GM18873 (cell line): ENCODE results near the gene CDCA8.

ENCODE experiments used
- ATAC-seq: cut with Tn5 transposase; IDR thresholded peaks from one replicate; pipeline ENCODE4 v1.9.1; 2021; ENCODE audit warnings: mild to moderate bottlenecking, moderate library complexity, moderate number of reproducible peaks; ENCODE audit not compliant: unreplicated experiment, low FRiP score

Gene CDCA8

DNA sequence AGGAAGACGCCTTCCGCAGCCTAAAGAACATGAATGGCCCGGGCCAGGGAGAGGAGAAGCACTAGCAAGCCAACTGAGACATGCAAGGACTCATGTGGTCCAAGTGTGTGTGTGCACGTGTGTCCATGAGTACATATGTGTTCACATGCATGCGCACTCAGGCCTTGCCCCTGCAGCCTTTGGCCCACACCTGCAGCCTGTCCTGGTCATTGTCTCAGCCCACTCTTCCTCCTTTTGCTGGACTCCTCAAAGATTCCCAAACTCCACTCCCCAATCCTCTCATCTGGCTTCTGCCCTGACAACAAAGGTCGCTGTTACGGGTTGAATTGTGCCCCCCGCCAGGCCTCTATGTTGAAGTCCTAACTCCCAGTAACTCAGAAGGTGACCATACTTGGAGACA is 21.9 kb downstream of the CDCA8 start:
- no peak for ATAC-seq

DNA sequence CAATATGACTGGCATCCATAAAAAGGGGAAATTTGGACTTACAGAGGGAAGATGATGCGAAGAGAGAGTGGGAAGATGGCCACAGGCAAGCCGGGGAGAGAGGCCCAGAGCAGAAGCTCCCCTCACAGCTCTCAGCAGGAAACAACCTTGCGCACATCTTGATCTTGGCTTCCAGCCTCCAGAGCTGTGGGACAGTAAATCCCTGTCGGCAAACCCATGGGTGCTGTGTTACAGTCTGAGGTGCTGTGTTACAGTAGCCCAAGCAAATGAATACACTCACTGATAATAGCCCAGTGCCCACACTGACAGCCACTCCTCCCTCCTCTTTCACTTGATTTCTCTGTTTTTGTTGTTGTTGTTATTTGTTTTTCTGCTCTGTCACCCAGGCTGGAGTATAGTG is 22.4 kb downstream of the CDCA8 start:
- ATAC-seq, result no peak

DNA sequence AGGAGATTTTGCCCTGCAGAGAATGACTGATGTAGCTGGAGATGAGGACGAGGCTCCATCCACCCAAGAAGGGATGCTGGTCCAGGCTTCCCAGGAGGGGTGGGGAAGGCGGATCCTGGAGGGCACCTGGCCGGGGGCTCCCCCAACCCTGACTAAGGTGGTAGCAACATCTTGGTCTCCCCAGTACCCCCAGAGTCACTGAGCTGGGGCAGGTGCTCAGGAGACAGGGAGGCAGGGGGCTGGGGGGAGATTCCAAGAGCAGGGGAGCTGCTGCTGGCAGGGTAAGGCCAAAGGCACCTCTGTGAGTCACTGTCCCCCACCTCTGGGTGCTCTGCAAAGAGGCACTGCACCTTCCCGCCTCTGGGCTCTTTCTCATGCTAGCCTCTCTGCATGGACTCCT is 24.0 kb downstream of the CDCA8 start:
- ATAC-seq, result no peak

DNA sequence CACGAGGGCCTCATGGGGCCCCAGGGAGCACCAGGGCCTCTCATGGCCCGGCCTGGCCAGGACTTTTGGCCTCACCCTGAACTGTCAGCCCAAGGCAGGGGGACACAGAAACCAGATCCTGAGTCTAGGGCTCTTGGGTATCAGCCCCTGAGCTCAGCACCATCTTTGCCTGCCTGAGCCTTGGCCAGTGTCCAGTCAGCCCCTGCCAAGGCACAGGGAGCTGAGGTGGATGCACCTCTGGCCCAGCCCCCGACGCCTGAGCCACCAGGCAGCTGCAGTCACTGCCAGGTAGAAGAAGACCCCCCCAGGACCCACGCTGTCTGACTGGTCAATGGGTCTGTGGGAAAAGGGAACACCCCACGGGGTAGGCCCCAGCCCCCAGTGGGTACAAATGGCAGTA is 25.3 kb downstream of the CDCA8 start:
- no peak for ATAC-seq

DNA sequence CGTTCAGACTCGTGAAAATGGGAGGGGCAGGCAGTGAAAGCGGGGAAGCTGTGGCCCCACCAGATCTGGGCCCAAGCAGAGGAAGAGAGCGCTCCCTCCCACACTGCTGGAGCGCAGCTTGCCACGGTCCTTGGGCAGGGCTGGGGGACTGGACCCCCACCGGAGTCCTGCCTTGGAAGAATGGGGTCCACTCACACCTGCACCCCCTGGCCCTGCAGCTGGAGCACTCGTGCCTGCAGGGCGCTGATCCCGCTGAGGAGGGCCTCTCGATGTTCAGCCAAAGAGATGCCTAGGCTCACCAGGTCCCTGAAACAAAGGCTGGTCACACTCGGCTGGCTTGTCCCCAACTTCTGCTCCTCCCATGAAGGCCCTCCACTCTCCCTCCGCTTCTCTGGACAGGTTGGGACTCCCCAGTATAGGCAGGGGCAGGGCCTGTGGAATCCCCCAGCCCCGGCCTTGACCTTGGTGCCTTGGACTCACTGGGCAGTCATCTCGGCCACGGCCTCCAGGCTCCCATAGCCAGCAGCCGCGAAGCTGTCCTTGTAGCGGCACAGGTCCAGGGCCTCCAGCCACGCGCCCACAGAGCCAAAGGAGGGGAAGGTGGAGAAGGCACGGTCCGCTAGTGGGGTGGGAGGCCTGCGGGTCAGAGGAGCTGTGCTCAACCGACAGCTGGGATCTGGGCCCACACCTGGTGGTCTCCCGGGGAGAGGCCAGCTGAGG is 26.0 kb downstream of the CDCA8 start:
- ATAC-seq, result no peak

DNA sequence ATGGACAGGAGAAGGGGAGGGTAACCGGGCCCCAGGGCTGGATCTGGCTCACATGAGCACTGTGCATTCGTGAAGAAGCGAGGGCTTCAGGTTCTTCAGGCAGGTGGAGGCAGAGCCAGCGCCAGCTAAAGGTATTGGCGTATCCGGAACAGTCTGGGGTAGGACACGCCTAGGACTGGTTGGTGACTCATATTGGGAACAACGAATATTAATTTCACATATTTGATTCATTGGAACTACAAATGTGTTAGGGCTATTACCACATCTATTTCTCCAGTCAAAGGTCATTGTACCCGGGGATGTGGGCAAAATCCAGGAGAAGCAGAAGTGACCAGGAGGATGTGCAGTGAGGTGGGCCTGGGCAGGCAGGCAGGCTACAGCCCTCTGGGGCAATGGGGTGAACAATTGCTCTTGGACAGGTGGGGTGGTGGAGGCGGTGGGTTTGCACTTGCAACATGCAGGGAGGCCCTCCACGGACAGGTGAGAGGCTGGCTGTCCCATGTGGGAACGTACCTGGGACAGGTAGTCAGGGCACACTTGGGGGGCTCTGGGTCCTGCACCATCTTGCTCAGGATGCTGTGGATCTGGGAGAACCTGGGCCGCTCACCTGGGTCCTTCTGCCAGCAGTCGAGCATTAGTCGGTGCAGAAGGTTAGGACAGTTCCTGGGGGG is 26.7 kb downstream of the CDCA8 start:
- no peak for ATAC-seq

DNA sequence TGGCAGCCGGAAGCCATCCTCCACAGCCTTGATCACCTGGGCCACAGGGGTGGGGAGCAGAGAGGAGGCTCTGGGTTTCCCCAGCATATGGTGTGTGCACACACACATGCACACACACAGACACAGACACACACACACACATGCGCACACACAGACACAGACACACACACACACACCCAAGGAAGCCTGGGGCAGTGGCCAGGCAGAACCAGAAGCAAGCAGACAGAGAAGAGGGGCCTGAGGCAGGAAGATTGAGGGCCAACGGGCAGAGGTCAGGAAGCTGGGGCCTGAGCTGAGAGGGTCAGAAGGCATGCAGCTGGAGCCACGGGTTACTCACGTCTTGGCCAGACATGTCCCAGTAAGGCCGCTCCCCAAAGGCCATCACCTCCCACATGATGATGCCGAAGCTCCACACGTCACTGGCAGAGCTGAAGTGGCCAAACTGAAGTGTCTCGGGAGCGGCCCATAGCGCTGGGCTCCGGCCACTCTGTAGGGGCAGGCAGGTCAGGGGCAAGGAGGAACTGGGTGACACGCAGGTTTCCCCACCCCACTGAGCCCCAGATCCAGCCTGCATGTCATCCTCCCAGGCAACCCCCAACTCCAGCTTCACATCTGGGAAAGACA is 27.4 kb downstream of the CDCA8 start:
- ATAC-seq, result no peak

DNA sequence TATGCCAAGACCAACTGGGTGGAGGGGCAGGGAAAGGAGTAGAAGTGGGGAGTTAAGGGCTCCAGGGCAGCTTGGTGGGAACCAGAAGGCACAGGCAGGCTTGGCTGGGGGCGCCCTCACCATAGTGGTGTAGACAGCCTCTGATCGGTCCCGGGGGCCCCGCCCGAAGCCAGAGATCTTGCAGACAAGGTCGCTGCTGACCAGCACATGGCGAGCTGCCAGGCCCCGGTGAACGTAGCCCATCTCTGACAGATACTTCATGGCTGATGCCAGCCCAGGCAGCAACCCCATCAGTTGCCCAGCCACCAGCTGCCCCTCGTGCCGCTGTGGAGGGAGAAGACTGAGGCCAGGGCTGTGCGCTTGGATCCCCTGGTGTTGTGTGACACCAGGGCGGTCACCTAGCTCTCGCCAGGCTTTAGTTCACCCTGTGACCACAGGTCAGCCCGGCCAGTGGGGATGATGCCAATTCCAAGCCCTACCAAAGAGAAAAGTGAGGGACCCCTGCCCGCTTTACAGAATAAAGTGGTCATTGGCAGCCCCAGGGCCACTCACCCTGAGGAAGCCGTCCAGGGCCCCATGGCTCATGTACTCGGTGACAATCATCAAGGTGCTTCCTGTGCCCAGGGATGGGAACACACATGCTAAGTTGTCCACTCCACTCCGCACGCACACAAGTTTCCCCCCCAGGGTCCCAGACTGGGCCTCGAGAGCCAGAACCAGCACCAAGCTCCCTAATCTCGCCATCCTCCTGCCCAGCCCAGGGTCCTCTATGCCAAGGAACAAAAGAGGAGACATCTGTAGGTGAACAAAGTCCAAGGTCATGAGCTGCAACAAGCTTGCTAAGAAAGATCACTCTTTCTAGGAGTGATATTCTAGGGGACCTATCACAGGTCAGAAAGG is 28.2 kb downstream of the CDCA8 start:
- ATAC-seq, result no peak

DNA sequence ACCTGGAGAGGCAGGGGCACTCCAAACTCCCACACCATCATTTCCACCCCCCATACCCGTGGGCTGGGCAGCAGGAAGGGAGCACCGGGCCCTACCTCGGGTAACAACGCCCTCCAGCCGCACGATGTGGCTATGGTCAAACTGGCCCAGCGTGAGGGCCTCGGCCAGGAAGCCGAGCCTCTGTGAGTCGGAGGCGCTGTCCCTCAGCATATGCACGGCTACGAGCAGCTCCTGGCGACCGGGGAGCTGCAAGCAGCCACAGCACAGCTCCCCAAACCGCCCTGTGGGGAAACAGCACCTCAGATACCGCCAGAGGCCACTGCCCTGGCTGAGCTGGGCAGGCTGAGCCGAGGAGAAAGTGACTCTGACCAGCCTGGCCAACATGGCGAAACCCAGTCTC is 29.2 kb downstream of the CDCA8 start:
- no peak for ATAC-seq

DNA sequence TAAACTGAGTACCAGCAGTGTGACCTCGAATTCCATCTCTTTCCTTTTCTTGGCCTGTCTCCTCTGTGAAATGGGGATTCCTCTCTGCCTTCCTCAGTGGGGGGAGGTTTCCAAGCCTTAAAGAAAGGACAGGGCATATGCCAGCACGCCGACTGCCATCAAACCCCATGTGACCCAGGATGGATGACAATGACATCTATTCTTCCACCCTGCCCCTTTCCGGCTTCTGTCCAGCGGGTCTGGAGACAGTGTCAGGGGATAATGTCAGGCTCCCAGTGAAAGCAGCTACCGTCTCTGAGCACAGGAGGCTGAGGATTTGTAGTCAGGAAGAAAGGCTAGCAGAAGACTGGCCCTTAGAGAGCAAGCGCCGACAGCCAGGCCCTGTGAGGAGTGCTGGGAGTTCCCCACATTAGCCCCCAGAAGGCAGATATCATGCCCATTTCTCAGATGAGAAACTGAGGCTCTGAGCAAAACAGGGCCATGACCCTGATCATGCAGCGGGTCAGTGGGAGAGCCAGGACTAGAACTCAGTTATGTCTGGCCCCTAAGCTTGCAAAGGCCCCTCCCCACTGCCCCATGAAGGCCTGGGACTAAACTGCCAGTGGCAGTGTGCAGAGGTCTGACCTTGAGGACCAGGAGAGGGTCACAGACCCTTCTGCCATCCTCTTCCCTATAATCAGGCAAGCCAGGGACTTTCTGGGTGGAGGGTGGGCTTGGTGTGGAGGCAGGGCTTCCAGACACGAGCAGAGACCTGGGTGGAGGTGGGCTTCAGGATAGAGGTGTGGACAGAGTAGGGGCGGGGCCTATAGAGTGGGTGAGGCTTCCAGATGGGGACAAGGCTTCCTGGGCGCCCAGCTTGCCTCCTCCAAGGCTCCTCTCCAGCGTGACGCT is 30.1 kb downstream of the CDCA8 start:
- no peak for ATAC-seq

DNA sequence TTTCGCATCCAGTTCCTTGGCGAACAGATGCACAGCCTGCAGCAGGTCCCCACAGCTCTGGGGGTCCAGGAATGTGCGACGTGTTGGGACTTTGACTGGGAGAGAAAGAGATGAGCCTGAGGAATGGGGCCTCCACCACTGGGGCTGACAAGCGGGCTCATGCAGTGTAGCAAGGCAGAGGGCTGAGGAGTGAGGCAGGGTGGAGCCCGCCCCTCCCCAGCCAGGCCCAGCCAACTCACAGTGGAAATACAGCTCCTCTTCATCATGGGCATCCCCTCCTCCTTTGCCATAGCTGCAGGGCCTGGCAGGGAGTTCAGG is 30.7 kb downstream of the CDCA8 start:
- no peak for ATAC-seq

DNA sequence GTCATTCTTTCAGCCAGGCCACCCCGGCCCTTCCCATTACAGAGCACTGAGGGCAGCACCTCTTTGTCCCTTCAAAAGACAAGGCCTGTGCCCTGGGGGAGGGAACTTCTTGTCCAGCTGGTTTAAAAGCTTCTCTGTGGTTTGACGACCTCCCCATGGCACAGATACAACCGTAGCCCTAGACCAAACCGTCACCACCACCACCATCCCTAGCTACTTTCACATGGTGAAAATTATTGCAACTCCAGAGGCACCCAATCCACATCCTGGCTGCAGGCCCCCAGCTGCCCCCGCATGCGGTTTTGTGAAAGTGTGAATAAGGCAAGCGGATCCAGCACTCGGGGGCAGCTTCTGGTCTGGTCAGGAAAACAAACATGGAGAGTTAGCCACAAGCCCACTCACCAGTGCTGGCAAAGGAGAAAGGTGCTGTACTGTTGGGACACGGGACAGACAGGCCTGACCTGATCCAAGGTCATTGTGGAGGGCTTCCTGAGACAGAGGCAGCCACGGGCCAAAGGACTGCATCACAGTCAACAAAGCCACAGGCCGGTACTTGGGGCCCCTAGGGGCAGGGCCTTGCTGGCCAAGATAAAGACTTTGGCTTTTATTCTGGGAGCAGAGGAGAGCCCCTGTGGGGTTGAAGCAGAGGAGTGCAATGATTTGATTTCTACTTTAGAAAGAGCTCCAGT is 31.2 kb downstream of the CDCA8 start:
- ATAC-seq, result no peak

DNA sequence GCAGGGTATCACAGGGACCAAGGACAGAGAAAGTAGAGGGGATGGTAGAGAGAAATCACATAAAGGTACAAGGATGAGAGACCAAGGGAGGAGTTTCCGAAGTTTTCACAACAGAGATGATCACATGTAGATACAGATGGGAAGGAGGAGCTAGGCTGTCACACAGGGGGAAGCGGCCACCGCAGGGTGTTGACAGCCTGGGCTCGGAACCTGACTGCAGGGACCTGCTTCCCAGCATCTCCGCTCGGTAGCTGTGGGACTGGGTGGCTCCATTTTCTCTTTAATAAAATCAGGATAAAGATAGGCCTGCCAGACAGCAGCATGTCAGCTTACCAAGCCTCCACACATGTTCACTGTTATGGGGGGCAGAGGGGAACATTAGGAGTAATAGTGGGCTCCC is 32.3 kb downstream of the CDCA8 start:
- no peak for ATAC-seq

DNA sequence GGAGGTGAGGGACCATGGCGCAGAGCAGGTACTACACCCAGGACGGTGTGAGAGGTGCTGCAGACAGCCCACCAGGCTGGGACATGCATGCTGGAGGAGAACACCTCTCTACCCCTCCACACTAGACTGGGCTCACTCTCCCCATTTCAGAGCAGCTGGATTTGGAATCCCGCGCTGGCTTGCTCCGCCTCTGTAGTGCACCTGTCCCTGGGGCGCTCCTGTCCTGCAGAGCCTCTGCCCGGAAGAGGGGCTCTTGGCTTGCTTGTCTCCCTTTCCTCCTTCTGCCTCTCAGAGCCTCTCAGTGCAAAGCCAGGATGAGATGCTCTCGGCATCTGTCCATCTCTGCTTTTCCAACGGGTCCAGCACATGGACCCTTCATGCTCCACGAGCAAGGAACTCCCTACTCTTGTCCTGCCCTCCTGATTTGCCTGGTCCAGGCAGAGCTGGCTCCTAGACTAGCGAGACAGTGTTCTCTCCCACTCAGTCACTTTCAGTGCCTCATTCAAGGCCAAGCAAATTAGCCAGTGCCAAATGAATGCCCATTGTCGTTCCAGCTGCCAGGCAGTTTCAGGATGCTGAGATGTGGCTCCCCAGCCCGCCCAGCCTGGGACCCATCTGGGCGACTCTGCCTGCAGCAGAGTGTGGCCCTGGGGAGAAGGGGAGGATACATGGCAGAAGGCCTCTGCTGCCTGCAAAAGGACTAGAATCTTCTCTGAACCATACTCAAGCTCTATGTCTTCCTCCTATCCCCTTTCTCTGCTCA is 33.7 kb downstream of the CDCA8 start:
- ATAC-seq, result no peak

DNA sequence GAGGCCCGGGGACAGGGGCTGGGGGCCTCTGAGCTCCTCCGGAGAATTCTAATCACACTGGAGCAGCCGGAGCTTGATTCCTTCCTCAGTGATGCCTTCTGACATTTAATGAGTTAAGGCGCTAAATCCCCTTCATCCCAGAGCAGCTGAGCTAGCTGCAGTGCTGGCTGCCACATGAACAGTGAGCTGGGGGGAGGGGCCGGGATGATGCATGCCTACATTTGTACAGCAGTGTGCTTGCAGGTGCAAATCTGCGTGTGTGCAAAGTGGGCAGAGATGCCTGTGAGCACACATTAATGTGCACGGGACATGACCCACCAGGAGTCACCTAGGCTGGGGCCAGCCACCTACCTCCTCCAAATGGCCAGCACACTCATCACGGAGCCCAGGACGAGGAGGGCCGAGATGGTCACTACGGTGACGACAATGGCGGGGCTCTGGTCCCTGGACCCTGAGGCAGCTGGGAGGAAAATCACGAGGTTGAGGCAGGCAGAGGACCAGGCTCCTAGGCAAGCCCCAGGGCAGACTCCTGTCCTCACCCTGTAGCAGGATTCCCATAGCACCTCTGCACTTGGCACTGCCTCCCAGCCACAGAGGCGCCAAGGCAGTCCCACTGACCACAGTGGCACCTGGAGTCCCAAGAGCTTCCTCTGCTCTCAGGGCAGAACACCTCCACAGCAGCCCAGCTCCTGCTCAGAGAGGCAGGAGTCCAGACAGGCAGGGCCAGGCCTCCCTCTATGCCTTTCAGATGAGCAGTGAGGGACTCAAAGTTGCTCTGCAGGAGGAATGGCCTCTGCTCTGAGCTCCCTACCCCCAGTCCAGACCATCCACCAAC is 34.7 kb downstream of the CDCA8 start:
- no peak for ATAC-seq

DNA sequence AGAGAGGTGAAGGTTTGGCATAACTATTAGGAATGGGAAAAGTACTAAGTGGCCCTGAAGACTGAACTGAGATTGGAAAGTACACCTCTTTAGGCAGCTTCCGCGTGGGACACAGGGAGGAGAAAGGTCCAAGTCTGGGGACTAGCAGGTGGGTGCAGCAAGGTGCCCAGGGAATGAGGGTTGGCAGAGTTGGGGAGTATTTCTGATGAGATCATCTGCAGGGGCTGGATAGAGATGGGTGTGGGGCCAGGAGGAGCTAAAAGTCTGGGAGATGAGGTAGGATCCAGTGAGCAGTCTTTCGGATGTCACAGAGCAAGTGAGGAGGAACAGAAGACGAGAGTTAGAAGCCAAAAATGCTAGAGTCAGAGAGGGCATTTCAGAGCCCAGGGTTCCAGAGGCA is 36.1 kb downstream of the CDCA8 start:
- no peak for ATAC-seq

DNA sequence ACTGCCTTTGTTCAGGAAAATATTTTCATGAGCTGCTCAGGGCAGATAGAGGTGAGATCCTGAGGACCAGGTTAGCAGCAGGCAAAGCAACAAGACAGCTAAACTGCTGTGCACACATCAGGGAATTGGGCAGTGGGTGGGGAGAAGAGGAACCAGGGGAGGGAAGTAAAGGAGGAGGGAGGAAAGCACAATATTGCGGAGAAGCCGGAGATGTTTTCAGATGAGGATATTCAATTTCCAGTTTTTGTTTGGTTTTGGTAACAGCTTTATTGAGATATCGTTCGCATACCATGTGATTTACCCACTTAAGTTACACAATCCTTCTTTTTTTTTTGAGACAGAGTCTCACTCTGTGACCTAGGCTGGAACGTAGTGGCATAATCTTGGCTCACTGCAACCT is 38.1 kb downstream of the CDCA8 start:
- no peak for ATAC-seq
